IPS DF 6.9 (cell line): ENCODE measurements around the gene KRT27.

Experiments used
- DNase-seq: peaks from one replicate; pipeline ENCODE4 v3.0.0-alpha.2; 2013; ENCODE audit warnings: low read depth, low spot score
- H3K27ac ChIP-seq: one replicate; pipeline ENCODE4 v1.5.1; 2013; ENCODE audit warnings: low read length, control low read depth
- H3K27me3 ChIP-seq: 2 replicates; pipeline ENCODE4 v1.6.1; 2013; ENCODE audit warnings: mild to moderate bottlenecking, low read length; ENCODE audit not compliant: control insufficient read depth, insufficient read depth
- H3K36me3 ChIP-seq: 2 replicates; pipeline ENCODE4 v1.6.1; 2013; ENCODE audit warnings: low read length; ENCODE audit not compliant: control insufficient read depth, insufficient read depth
- H3K4me1 ChIP-seq: 2 replicates; pipeline ENCODE4 v1.6.1; 2013; ENCODE audit warnings: low read length; ENCODE audit not compliant: control insufficient read depth, insufficient read depth
- H3K4me3 ChIP-seq: 2 replicates; pipeline ENCODE4 v1.5.1; 2013; ENCODE audit warnings: mild to moderate bottlenecking, low read length
- H3K9me3 ChIP-seq: 2 replicates; pipeline ENCODE4 v1.6.1; 2013; ENCODE audit warnings: low read length, inconsistent platforms; ENCODE audit not compliant: control insufficient read depth, insufficient read depth
- WGBS: extraction: QIAGEN DNeasy Blood & Tissue Kit; methylation state at CpG from one replicate; pipeline ENCODE4 v1.1.7; 2013; ENCODE audit warnings: mixed read lengths, missing lambda C conversion rate; ENCODE audit not compliant: insufficient read length, insufficient coverage; 5-methylcytosine and 5-hydroxymethylcytosine counted together

Gene KRT27

GRCh38 chr17:40782450-40782849, at the start of gene KRT27:
TSS of gene KRT27 (minus strand) at chr17:40782550. CDS start at chr17:40782493, 57 bp downstream.
- WGBS, result no CpG with 5 or more reads among the region's 4 CpGs
- H3K4me1 ChIP-seq, result no peaks in the 10 kb centered on the region
- H3K9me3 ChIP-seq, result no peaks in the 10 kb centered on the region
- H3K27me3 ChIP-seq, result no peaks in the 10 kb centered on the region
- H3K36me3 ChIP-seq, result no peaks in the 10 kb centered on the region
- H3K4me3 ChIP-seq, result no peak within 1 kb of the TSS
- H3K27ac ChIP-seq, result no peak within 1 kb of the TSS
- DNase-seq, result no peak

GRCh38 chr17:40830085-40830776, 47.9 kb upstream of the KRT27 start:
- no peaks in the 10 kb centered on the region for H3K9me3 ChIP-seq
- DNase-seq, result no peak
- H3K27ac ChIP-seq, result no peak overlapping the region
- no peaks in the 10 kb centered on the region for H3K27me3 ChIP-seq
- H3K4me1 ChIP-seq, result no peaks in the 10 kb centered on the region
- H3K4me3 ChIP-seq, result no peak overlapping the region
- no peaks in the 10 kb centered on the region for H3K36me3 ChIP-seq
- no CpG with 5 or more reads among the region's 2 CpGs for WGBS

- WGBS, result no CpG with 5 or more reads among the region's 4 CpGs
- no peaks in the 10 kb centered on the region for H3K4me1 ChIP-seq
- H3K9me3 ChIP-seq, result no peaks in the 10 kb centered on the region
- no peak overlapping the region for H3K27ac ChIP-seq
- no peaks in the 10 kb centered on the region for H3K27me3 ChIP-seq
- DNase-seq, result no peak
- H3K36me3 ChIP-seq, result no peaks in the 10 kb centered on the region
- H3K4me3 ChIP-seq, result no peak overlapping the region
Measured at GRCh38 chr17:40828454-40829044, 46.2 kb upstream of the KRT27 start.

GRCh38 chr17:40827746-40828453, 45.5 kb upstream of the KRT27 start:
- Histone ChIP-seq H3K4me3 (no peak overlapping the region), H3K36me3 (no peaks in the 10 kb centered on the region), H3K4me1 (no peaks in the 10 kb centered on the region), H3K27me3 (no peaks in the 10 kb centered on the region), H3K27ac (no peak overlapping the region), H3K9me3 (no peaks in the 10 kb centered on the region)
- WGBS, result no CpG with 5 or more reads among the region's 7 CpGs
- no peak for DNase-seq

GRCh38 chr17:40825599-40825998, 43.2 kb upstream of the KRT27 start:
- DNase-seq, result no peak
- Histone ChIP-seq H3K27ac (no peak overlapping the region), H3K4me1 (no peaks in the 10 kb centered on the region), H3K4me3 (no peak overlapping the region), H3K27me3 (no peaks in the 10 kb centered on the region), H3K36me3 (no peaks in the 10 kb centered on the region), H3K9me3 (no peaks in the 10 kb centered on the region)
- no CpG with 5 or more reads among the region's 2 CpGs for WGBS

GRCh38 chr17:40824015-40824832, 41.9 kb upstream of the KRT27 start:
- H3K36me3 ChIP-seq, result no peaks in the 10 kb centered on the region
- no peaks in the 10 kb centered on the region for H3K4me1 ChIP-seq
- no peaks in the 10 kb centered on the region for H3K9me3 ChIP-seq
- no peak overlapping the region for H3K27ac ChIP-seq
- no peak overlapping the region for H3K4me3 ChIP-seq
- H3K27me3 ChIP-seq, result no peaks in the 10 kb centered on the region
- no peak for DNase-seq
- WGBS, result no CpG with 5 or more reads among the region's 1 CpG

- H3K4me1 ChIP-seq, result no peaks in the 10 kb centered on the region
- H3K9me3 ChIP-seq, result no peaks in the 10 kb centered on the region
- DNase-seq, result no peak
- H3K27ac ChIP-seq, result no peak within 1 kb of the TSS
- H3K27me3 ChIP-seq, result no peaks in the 10 kb centered on the region
- WGBS, result no CpG with 5 or more reads among the region's 7 CpGs
- no peak within 1 kb of the TSS for H3K4me3 ChIP-seq
- H3K36me3 ChIP-seq, result no peaks in the 10 kb centered on the region
Measured at GRCh38 chr17:40822132-40822812, 39.9 kb upstream of the KRT27 start, which contains the start of gene KRT10. TSS of gene KRT10 (minus strand) at chr17:40822614. CDS start at chr17:40822585, 29 bp downstream.

GRCh38 chr17:40821536-40821935, 39.2 kb upstream of the KRT27 start:
- no peak overlapping the region for H3K27ac ChIP-seq
- no peaks in the 10 kb centered on the region for H3K27me3 ChIP-seq

GRCh38 chr17:40820228-40820838, 38.0 kb upstream of the KRT27 start:
- no peaks in the 10 kb centered on the region for H3K27me3 ChIP-seq
- H3K4me1 ChIP-seq, result no peaks in the 10 kb centered on the region
- H3K4me3 ChIP-seq, result no peak overlapping the region
- no CpG with 5 or more reads among the region's 9 CpGs for WGBS
- no peak for DNase-seq
- no peaks in the 10 kb centered on the region for H3K36me3 ChIP-seq
- H3K27ac ChIP-seq, result no peak overlapping the region
- no peaks in the 10 kb centered on the region for H3K9me3 ChIP-seq

More at GRCh38 chr17:40821536-40821935, 39.2 kb upstream of the KRT27 start:
- H3K36me3 ChIP-seq, result no peaks in the 10 kb centered on the region
- H3K9me3 ChIP-seq, result no peaks in the 10 kb centered on the region
- H3K4me3 ChIP-seq, result no peak overlapping the region
- no peaks in the 10 kb centered on the region for H3K4me1 ChIP-seq
- DNase-seq, result no peak
